ENCODE measurements around the gene MYLK4. TPM values are rescaled to one million over a fixed set of nuclear protein-coding genes. Genes with fewer than 3 reads are reported as not detected.

The MYLK4 gene
- total RNA-seq, 1 experiment from 2014 or later: 0.85 TPM

- CTCF ChIA-PET: no interaction called here
- TF ChIP-seq, protein P1, sequence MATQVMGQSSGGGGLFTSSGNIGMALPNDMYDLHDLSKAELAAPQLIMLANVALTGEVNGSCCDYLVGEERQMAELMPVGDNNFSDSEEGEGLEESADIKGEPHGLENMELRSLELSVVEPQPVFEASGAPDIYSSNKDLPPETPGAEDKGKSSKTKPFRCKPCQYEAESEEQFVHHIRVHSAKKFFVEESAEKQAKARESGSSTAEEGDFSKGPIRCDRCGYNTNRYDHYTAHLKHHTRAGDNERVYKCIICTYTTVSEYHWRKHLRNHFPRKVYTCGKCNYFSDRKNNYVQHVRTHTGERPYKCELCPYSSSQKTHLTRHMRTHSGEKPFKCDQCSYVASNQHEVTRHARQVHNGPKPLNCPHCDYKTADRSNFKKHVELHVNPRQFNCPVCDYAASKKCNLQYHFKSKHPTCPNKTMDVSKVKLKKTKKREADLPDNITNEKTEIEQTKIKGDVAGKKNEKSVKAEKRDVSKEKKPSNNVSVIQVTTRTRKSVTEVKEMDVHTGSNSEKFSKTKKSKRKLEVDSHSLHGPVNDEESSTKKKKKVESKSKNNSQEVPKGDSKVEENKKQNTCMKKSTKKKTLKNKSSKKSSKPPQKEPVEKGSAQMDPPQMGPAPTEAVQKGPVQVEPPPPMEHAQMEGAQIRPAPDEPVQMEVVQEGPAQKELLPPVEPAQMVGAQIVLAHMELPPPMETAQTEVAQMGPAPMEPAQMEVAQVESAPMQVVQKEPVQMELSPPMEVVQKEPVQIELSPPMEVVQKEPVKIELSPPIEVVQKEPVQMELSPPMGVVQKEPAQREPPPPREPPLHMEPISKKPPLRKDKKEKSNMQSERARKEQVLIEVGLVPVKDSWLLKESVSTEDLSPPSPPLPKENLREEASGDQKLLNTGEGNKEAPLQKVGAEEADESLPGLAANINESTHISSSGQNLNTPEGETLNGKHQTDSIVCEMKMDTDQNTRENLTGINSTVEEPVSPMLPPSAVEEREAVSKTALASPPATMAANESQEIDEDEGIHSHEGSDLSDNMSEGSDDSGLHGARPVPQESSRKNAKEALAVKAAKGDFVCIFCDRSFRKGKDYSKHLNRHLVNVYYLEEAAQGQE (IDR thresholded peaks at IDR 0.05; ENCODE audit: insufficient read depth in 1 of 2, low read depth in 2 of 2, low read length in 1 of 2): no peak
- TF ChIP-seq POLR2AphosphoS5 (IDR thresholded peaks at IDR 0.05; ENCODE audit: low read depth, low read length): no peak
- TF ChIP-seq SIN3A (IDR thresholded peaks at IDR 0.05; ENCODE audit: borderline replicate concordance, insufficient read depth, low read depth, low read length): no peak
- no peak for TF ChIP-seq TCF7L2 (IDR thresholded peaks at IDR 0.05; ENCODE audit: low read depth, low read length)
- no peak for TF ChIP-seq CTCF (IDR thresholded peaks at IDR 0.05)
These were observed 3.7 kb upstream of the MYLK4 start for GRCh38 chr6:2754393-2754792.

GRCh38 chr6:2753743-2754142 lies 3.0 kb upstream of the MYLK4 start:
- H3K9me3 ChIP-seq (ENCODE audit: control insufficient read depth, insufficient read depth, low read depth, low read length): no peaks in the 10 kb centered on the region
- H3K4me3 ChIP-seq (ENCODE audit: low read depth in 2 of 2, low read length in 2 of 2): no peak overlapping the region
- no peaks in the 10 kb centered on the region for H3K27me3 ChIP-seq (ENCODE audit: control insufficient read depth, insufficient read depth, low read length)
- DNase-seq (ENCODE audit: low read depth, low spot score) (no peak), ATAC-seq (no peak)
- ChIA-PET CTCF (no interaction called here), POLR2A (no interaction called here)
- no peak overlapping the region for H3K27ac ChIP-seq (ENCODE audit: low read length)
- intact Hi-C loops (cut with micrococcal nuclease; ENCODE audit: unreplicated experiment): no loop called here
- TF ChIP-seq, protein P1 (IDR thresholded peaks at IDR 0.05; ENCODE audit: insufficient read depth in 1 of 2, low read depth in 2 of 2, low read length in 1 of 2): no peak
- TF ChIP-seq CTCF (IDR thresholded peaks at IDR 0.05) (no peak), SIN3A (IDR thresholded peaks at IDR 0.05; ENCODE audit: borderline replicate concordance, insufficient read depth, low read depth, low read length) (no peak), POLR2AphosphoS5 (IDR thresholded peaks at IDR 0.05; ENCODE audit: low read depth, low read length) (no peak), TCF7L2 (IDR thresholded peaks at IDR 0.05; ENCODE audit: low read depth, low read length) (no peak)
- H3K36me3 ChIP-seq (ENCODE audit: control insufficient read depth, insufficient read depth, low read length): no peaks in the 10 kb centered on the region
- BruUV-seq (replicated peaks): no TSS peak
- no peaks in the 10 kb centered on the region for H3K4me1 ChIP-seq (ENCODE audit: control insufficient read depth, insufficient read depth, low read length)
- in situ Hi-C loops (cut with HindIII; ENCODE audit: low pct_unique_long_range_greater_than_20kb, low sequenced_read_pairs): no loop called here

More at GRCh38 chr6:2754393-2754792, 3.7 kb upstream of the MYLK4 start:
- Histone ChIP-seq H3K27ac (ENCODE audit: low read length) (no peak overlapping the region), H3K27me3 (ENCODE audit: control insufficient read depth, insufficient read depth, low read length) (no peaks in the 10 kb centered on the region), H3K4me3 (ENCODE audit: low read depth in 2 of 2, low read length in 2 of 2) (no peak overlapping the region), H3K36me3 (ENCODE audit: control insufficient read depth, insufficient read depth, low read length) (no peaks in the 10 kb centered on the region), H3K4me1 (ENCODE audit: control insufficient read depth, insufficient read depth, low read length) (no peaks in the 10 kb centered on the region), H3K9me3 (ENCODE audit: control insufficient read depth, insufficient read depth, low read depth, low read length) (no peaks in the 10 kb centered on the region)
- no peak for ATAC-seq
- BruUV-seq (replicated peaks): no TSS peak
- in situ Hi-C loops (cut with HindIII; ENCODE audit: low pct_unique_long_range_greater_than_20kb, low sequenced_read_pairs) (no loop called here), intact Hi-C loops (cut with micrococcal nuclease; ENCODE audit: unreplicated experiment) (no loop called here)
- DNase-seq (ENCODE audit: low read depth, low spot score): no peak
- POLR2A ChIA-PET: no interaction called here

Measured in Panc1 (cell line).